ENCODE data around the gene RBM17.
"Not testable (repeated sequence)": the region's sequence is repeated elsewhere in the genome, so short reads cannot be mapped to it uniquely, and the experiment has no call there.

RBM17 gene

GRCh38 chr10:6056411-6057135 lies 32.3 kb upstream of the RBM17 start:
- DNase-seq (ENCODE audit: low spot score), result no peak

GRCh38 chr10:6058682-6059475 lies 30.0 kb upstream of the RBM17 start:
- no peak for DNase-seq (ENCODE audit: low spot score)

- no peak for DNase-seq (ENCODE audit: low spot score)
Observed at GRCh38 chr10:6059506-6059905, 29.3 kb upstream of the RBM17 start.

GRCh38 chr10:6061056-6061455 lies 27.8 kb upstream of the RBM17 start:
- no peak for DNase-seq (ENCODE audit: low spot score)

- no peak for DNase-seq (ENCODE audit: low spot score)
Observed at GRCh38 chr10:6062101-6062771, 26.6 kb upstream of the RBM17 start, which contains the start of gene IL2RA. Gene IL2RA (minus strand): TSS chr10:6062367. CDS start chr10:6062151, 216 bp downstream.

GRCh38 chr10:6064119-6064518 lies 24.7 kb upstream of the RBM17 start:
- no peak for DNase-seq (ENCODE audit: low spot score)

GRCh38 chr10:6064726-6065125 lies 24.1 kb upstream of the RBM17 start:
- not testable (repeated sequence) for DNase-seq (ENCODE audit: low spot score)

- no peak for DNase-seq (ENCODE audit: low spot score)
Observed at GRCh38 chr10:6065406-6065805, 23.4 kb upstream of the RBM17 start.

GRCh38 chr10:6065835-6066234 lies 23.0 kb upstream of the RBM17 start:
- no peak for DNase-seq (ENCODE audit: low spot score)

- DNase-seq (ENCODE audit: low spot score), result no peak
Observed at GRCh38 chr10:6067457-6067856, 21.4 kb upstream of the RBM17 start.

GRCh38 chr10:6068006-6068405 lies 20.8 kb upstream of the RBM17 start:
- DNase-seq (ENCODE audit: low spot score), result no peak

- DNase-seq (ENCODE audit: low spot score), result no peak
Observed at GRCh38 chr10:6068422-6068821, 20.4 kb upstream of the RBM17 start.

- DNase-seq (ENCODE audit: low spot score), result no peak
Observed at GRCh38 chr10:6069081-6069931, 19.5 kb upstream of the RBM17 start.

GRCh38 chr10:6070660-6071059 lies 18.2 kb upstream of the RBM17 start:
- DNase-seq (ENCODE audit: low spot score), result no peak

- DNase-seq (ENCODE audit: low spot score), result no peak
Observed at GRCh38 chr10:6071181-6072175, 17.4 kb upstream of the RBM17 start.

- no peak for DNase-seq (ENCODE audit: low spot score)
Observed at GRCh38 chr10:6072215-6072934, 16.5 kb upstream of the RBM17 start.

- DNase-seq (ENCODE audit: low spot score), result peak; percentile 39
Observed at GRCh38 chr10:6074489-6075301, 14.1 kb upstream of the RBM17 start.

- no peak for DNase-seq (ENCODE audit: low spot score)
Observed at GRCh38 chr10:6077071-6077675, 11.7 kb upstream of the RBM17 start.

GRCh38 chr10:6079044-6079443 lies 9.8 kb upstream of the RBM17 start:
- no peak for DNase-seq (ENCODE audit: low spot score)
